DND-41 (cell line): ENCODE results near the gene FGFR1OP2.

Experiments used
- ATAC-seq: fragments of 200-7000 bp; cut with Tn5 transposase; 3 replicates; pipeline ENCODE4 v1.9.1; 2021; ENCODE audit warnings: low read depth; ENCODE audit not compliant: insufficient read depth
- DNase-seq: peaks from one replicate; pipeline ENCODE4 v3.0.0-alpha.2; 2020
- H2AFZ ChIP-seq: 2 replicates; pipeline ENCODE4 v1.6.0; 2012; ENCODE audit warnings: low read depth, low read length
- H3K27ac ChIP-seq: 2 replicates; pipeline ENCODE4 v1.5.1; 2012; ENCODE audit warnings: low read length, inconsistent platforms
- H3K27me3 ChIP-seq: fragments of 200-600 bp; sonication (generic); 2 replicates; pipeline ENCODE4 v1.6.0; 2012; ENCODE audit warnings: low read length, mild to moderate bottlenecking, inconsistent platforms; ENCODE audit not compliant: insufficient read depth, poor library complexity
- H3K36me3 ChIP-seq: 2 replicates; pipeline ENCODE4 v1.5.1; 2012; ENCODE audit warnings: low read length, inconsistent platforms; ENCODE audit not compliant: insufficient read depth
- H3K4me1 ChIP-seq: 2 replicates; pipeline ENCODE4 v1.5.1; 2012; ENCODE audit warnings: mild to moderate bottlenecking, low read length; ENCODE audit not compliant: insufficient read depth
- H3K4me2 ChIP-seq: 2 replicates; pipeline ENCODE4 v1.6.0; 2012; ENCODE audit warnings: mild to moderate bottlenecking, moderate library complexity, low read length, inconsistent platforms; ENCODE audit not compliant: insufficient read depth
- H3K4me3 ChIP-seq, 2 experiments: fragments of 200-600 bp in 1 of 2; shearing (Covaris generic) in 1 of 2; 2 replicates each; pipeline ENCODE4 v1.5.1; 2012 to 2016; ENCODE audit warnings: inconsistent platforms in 2 of 2, low read length in 2 of 2, mild to moderate bottlenecking in 2 of 2, low read depth in 1 of 2, moderate library complexity in 1 of 2
- H3K79me2 ChIP-seq: 2 replicates; pipeline ENCODE4 v1.6.0; 2012; ENCODE audit warnings: low read length, inconsistent platforms; ENCODE audit not compliant: insufficient read depth
- H3K9ac ChIP-seq: 2 replicates; pipeline ENCODE4 v1.6.0; 2012; ENCODE audit warnings: low read depth, mild to moderate bottlenecking, inconsistent platforms, low read length, moderate library complexity
- H3K9me3 ChIP-seq: 2 replicates; pipeline ENCODE4 v1.5.1; 2012; ENCODE audit warnings: low read length, moderate library complexity, mild to moderate bottlenecking, inconsistent platforms; ENCODE audit not compliant: insufficient read depth, severe bottlenecking
- H4K20me1 ChIP-seq: 2 replicates; pipeline ENCODE4 v1.6.0; 2012; ENCODE audit warnings: low read length; ENCODE audit not compliant: insufficient read depth
- CTCF ChIP-seq: IDR thresholded peaks from 2 replicates; pipeline ENCODE4 v1.5.1; 2012; ENCODE audit warnings: borderline replicate concordance, low read length, moderate library complexity, mild to moderate bottlenecking; ENCODE audit not compliant: poor library complexity, severe bottlenecking; ENCODE audit errors: extremely low read depth
- EZH2 ChIP-seq: IDR thresholded peaks from 3 replicates; pipeline ENCODE4 v1.6.1; 2012; ENCODE audit warnings: borderline replicate concordance, low read depth, mild to moderate bottlenecking, moderate library complexity, low read length, inconsistent platforms; ENCODE audit not compliant: severe bottlenecking

FGFR1OP2 gene

GRCh38 chr12:26997003-26997402, 58.7 kb downstream of the FGFR1OP2 start:
- Histone ChIP-seq H3K36me3 (peaks cover 89% of the 10 kb centered on the region), H3K9ac (no peak overlapping the region), H2AFZ (no peak overlapping the region)

GRCh38 chr12:27000961-27001360, 62.7 kb downstream of the FGFR1OP2 start:
- ATAC-seq (no peak), DNase-seq (no peak)
- Histone ChIP-seq H3K9ac (no peak overlapping the region), H3K27me3 (no peaks in the 10 kb centered on the region), H3K4me1 (no peaks in the 10 kb centered on the region), H4K20me1 (peaks cover 12% of the 10 kb centered on the region; the same call in 1 of the 2 replicates), H2AFZ (no peak overlapping the region), H3K36me3 (peaks cover 66% of the 10 kb centered on the region), H3K4me3 (no peak overlapping the region), H3K9me3 (no peaks in the 10 kb centered on the region), H3K79me2 (peaks cover 69% of the 10 kb centered on the region), H3K4me2 (no peak overlapping the region), H3K27ac (no peak overlapping the region)
- no peak for TF ChIP-seq EZH2
- TF ChIP-seq CTCF, result no peak

More at GRCh38 chr12:26997003-26997402, 58.7 kb downstream of the FGFR1OP2 start:
- no peak overlapping the region for H3K4me2 ChIP-seq
- no peak for TF ChIP-seq EZH2
- TF ChIP-seq CTCF, result no peak
- no peak overlapping the region for H3K4me3 ChIP-seq
- ATAC-seq (no peak), DNase-seq (no peak)
- peaks cover 4% of the 10 kb centered on the region; the same call in 1 of the 2 replicates for H4K20me1 ChIP-seq
- no peaks in the 10 kb centered on the region for H3K4me1 ChIP-seq
- H3K79me2 ChIP-seq, result peaks cover 35% of the 10 kb centered on the region
- no peak overlapping the region for H3K27ac ChIP-seq
- no peaks in the 10 kb centered on the region for H3K9me3 ChIP-seq
- no peaks in the 10 kb centered on the region for H3K27me3 ChIP-seq

- ATAC-seq, result no peak
- Histone ChIP-seq H2AFZ (no peak overlapping the region), H3K9ac (no peak overlapping the region), H3K27ac (no peak overlapping the region), H3K4me3 (no peak overlapping the region), H3K4me2 (no peak overlapping the region), H3K4me1 (no peaks in the 10 kb centered on the region), H3K79me2 (peaks cover 76% of the 10 kb centered on the region), H3K36me3 (peaks cover 59% of the 10 kb centered on the region), H4K20me1 (peaks cover 12% of the 10 kb centered on the region; the same call in 1 of the 2 replicates), H3K9me3 (no peaks in the 10 kb centered on the region), H3K27me3 (no peaks in the 10 kb centered on the region)
- DNase-seq, result no peak
- TF ChIP-seq EZH2 (no peak), CTCF (no peak)
These were observed 63.4 kb downstream of the FGFR1OP2 start for GRCh38 chr12:27001663-27002062.
